ENCODE measurements around the gene HIF3A.
"Not testable (repeated sequence)": the region's sequence is repeated elsewhere in the genome, so short reads cannot be mapped to it uniquely, and the experiment has no call there.

The HIF3A gene

DNA sequence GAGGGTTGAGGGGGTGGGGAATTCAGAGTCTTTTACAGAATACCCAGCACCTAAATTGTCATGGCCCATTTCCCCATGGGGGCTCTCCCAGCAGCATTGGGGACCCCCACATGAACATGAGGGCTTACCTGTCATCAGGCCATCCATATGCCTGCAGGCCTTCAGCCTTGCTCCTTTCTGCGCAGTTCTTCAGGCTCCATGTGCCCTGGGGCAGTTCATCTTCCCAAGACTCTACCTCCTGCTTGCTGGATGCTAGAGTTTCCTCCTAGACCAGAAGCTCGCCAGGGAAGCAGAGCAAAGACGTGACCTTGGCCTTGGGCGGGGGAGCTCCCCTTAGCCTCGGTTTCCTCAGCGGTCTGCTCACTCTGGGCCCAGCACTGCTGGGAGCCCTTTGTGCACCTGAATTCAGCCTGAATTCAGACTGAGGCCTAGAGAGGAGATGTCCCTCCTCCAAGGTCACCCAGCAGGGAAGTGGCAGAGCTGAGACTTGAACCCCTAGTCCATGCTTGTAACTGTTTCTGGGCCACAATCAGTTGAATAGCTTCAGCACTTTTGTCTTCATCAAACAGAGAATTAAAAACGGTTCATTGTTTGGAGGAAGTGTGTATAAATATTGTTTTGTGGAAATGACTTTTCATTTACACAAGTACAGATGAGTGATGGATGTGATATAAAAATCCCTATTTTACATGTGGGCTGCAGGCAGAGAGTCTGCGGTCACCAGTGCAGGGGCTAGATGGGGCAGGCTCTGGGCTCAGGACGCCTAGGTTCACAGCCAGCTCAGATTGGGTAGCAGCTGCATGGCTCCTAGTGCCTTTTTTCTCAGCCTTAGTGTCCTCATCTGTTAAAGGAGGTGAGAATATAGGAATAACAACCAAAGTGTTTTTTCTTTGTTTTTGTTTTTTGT is 59.6 kb downstream of the HIF3A start:
- DNase-seq (ENCODE audit: low spot score) (no peak), FAIRE-seq (no peak)

DNA sequence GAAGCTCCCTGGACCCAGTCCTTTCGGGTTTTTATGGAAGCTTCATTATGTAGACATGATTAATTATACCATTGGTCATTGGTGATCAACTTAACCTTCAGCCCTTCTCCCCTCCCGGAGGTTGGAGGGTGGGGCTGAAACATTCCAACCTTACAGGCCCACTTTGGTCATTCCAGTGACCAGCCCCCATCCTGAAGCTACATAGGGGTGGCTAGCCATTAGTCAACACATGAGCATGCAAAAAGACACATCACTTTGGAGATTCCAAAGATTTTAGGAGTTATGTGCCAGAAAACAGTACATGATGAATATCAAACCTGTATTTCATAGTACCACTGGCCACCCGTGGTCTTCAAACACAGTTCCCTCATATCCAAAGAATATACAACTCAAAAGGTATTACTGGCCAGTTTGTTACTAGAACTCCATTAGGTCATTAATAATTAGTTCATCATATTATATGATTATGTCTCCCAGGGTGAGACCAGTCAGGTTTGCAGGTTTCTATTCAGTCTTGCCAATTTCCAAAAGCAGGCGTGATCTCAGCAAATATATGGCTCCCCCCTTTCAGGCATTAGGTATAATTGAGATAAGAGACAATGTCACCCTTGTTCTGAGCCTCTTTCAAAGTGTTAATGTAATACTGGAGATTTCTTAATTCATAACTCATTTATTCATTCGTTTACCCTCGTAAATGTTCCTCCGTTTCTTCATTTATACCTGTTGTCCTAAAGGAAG is 61.2 kb downstream of the HIF3A start:
- FAIRE-seq (no peak), DNase-seq (ENCODE audit: low spot score) (no peak)

DNA sequence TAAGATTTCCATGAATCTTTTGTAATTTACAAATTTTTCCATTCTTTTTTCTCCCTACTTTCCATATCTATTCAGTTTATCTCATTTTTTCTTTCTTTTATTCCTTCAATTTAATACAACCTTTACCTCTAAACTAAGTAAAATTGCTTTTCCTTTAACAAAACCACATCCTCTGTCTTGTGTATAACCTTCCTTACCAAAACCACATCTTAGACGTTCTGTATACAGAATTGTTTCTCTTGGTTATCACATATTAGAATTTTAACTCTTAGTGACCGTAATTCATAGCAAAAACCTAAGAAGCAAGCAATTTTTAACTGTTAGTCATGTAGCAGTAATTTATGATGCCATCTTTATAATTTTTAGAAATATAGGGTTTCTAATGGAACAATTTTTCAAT is 65.1 kb downstream of the HIF3A start:
- DNase-seq (ENCODE audit: low spot score) (no peak), FAIRE-seq (no peak)

DNA sequence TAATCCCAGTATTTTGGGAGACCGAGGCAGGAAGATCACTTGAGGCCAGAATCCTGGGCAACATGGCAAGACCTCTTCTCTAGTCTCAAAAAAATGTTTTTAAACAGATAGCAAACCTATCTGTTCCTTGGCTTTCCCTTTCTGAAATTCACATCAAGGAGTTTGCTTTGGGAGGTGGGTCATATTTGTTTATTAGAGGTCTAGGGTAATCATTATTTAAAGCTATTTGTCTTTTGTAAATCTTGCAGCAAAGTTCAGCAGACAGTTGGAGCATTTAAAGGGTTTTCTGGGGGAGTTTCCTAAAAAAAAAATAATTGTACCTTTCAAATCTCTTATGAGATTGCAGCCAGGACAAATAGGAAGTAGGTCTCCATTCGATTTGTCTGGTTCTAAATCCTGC is 67.5 kb downstream of the HIF3A start:
- FAIRE-seq: no peak
- no peak for DNase-seq (ENCODE audit: low spot score)

DNA sequence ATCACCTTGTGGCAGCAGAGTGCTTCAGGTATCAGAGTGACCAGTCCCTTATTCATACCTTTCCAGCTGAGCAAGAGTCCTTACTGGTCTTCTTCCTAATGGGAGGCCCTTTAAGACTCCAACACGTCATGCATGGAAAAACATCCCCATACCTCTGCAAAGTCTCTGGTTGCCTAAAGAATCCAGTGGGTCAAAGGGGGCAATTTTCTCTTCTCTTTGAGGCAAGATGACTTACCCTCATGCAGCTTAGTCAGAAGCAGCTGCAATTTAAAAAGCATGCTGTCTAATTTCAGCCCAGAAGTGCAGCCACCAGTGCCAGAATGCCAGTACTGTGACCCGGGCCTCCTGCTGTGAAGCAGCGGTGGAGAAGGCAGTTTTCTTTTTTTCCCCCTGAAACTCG is 68.7 kb downstream of the HIF3A start:
- FAIRE-seq (no peak), DNase-seq (ENCODE audit: low spot score) (no peak)

DNA sequence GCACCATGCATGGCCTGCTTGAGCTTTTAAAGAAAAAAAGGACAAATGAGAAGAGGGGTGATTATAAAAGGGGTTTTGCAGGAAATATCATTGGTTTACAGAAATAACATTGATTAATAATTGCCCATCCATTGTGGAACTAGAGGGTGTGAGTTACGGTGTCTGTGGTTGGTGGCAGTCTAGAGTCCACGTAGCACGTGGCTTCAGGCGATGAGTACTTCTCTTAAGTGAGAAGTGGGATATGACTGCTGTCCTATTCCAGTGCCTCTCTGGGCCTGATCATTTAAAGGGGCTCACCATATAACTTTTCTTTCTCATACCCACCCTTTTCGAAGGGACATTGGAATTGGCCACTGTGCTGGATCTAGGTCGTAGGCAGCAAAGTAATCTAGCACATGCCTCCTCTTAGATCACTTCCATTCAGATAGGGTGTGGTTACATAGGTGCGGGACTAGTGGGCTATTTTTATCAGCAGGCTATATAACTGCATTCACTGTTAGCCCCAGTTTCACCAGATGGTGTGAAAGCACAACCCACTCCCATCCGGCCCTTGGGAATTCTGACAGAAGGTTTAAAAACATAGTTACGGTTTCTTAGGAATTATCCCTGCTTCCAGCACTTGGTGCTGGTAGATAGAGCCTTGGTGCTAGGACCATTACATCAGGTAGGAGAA is 69.9 kb downstream of the HIF3A start:
- FAIRE-seq (no peak), DNase-seq (ENCODE audit: low spot score) (no peak)

DNA sequence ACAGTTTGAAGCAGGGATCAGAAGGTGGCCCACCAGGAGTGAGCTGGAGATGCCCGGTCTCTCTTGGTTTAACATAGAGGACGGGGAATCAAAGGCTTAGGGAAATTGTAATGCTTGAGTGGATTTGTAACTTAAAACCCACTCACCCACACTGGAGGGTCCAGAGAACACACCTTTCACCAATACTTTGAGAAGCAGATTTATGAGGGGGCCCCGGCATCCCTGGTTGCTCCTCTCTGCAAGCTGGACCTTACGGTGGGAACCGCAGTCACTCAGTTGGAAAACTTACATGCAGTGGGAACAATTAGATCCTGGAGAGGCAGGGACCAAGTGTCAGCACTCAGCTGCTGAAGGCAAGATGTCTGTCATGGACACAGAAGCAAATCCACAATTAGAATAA is 70.6 kb downstream of the HIF3A start:
- FAIRE-seq (no peak), DNase-seq (ENCODE audit: low spot score) (no peak)

DNA sequence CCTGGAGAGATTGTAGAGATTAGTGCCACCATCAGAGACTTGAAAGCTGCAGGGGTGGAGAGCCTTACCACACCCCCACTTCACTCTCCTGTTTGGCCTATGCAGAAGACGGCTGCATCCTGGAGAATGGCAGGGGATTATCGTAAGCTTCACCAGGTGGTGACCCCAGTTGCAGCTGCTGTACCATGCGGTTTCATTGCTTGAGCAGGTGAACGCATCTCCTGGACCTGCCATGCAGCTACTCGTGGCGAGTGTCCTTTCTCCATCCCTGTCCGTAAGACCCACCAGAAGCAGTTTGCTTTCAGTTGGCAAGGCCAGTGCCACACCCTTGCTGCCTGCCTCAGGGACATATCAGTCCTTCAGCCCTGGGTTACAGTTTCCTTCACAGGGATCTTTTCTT is 71.3 kb downstream of the HIF3A start:
- DNase-seq (ENCODE audit: low spot score): no peak

DNA sequence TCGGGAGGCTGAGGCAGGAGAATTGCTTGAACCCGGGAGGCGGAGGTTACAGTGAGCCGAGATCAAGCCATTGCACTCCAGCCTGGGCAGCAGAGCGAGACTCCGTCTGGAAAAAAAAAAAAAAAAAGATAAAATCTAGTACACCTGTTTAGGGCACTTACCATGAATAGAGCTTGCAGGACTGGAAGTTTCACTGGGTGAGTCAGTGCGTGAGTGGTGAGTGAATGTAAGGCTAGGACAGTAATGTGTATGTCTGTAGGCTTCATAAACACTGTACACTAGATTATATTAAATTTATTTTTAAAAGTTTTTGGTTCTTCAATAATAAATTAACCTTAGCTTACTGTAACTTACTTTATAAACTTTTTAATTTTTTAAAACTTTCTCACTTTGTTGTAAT is 73.0 kb downstream of the HIF3A start:
- FAIRE-seq (no peak), DNase-seq (ENCODE audit: low spot score) (no peak)

More for the DNA sequence above, 71.3 kb downstream of the HIF3A start:
- FAIRE-seq: no peak

DNA sequence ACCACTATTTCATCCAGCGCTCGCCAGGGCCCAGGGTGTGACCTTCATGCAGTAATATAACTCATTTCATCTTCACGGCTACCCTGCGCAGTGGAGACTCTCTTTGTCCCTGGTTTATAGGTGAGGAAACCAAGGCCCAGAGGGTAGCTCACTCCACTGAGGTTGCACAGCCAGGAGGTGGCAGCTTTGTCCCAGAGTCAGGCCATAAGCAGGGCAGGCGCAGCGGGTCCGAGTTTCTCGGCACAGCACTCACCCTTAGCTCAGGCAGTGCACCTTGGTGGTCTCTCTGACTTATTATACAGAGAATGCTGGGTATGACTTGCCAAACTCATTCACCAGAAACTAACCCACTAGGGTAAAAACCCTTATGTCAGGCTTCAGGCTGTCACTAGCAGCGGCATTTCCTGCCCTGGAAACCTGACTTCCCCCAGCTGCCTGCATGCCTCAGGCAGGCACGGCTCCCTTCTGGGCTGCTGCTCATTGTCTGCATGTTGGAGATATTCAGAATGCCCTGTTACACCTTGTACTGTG is 74.6 kb downstream of the HIF3A start:
- FAIRE-seq: no peak
- DNase-seq (ENCODE audit: low spot score): no peak

DNA sequence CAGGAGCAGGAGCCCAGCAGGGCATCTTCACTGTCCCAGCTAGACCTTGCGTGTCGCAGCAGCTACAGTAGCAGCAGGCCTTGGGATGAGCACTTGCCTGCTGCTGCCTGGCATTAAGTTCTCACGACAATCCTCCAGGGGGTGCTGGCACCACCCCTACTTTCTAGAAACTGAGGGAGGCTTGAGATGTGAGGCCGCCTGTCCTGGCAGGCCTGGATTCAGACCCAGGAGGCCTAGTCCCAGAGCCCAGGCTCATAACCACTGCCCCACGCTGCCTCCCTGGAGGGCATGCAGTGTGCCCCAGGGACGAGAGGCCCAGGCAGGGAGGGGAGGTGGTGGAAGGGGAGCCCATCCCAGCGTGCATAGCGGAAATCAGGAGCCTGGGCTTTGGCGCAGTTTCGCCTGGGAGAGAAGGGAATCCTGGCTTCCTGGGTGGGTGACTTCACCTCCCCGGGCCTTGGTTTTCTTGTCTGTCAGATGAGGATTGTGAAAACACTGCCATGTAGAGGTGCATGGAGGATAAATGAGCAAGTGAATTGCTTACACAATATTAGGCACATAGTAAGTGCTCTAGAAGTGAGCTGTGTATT is 76.2 kb downstream of the HIF3A start:
- FAIRE-seq: no peak
- peak; percentile 11 for DNase-seq (ENCODE audit: low spot score)

DNA sequence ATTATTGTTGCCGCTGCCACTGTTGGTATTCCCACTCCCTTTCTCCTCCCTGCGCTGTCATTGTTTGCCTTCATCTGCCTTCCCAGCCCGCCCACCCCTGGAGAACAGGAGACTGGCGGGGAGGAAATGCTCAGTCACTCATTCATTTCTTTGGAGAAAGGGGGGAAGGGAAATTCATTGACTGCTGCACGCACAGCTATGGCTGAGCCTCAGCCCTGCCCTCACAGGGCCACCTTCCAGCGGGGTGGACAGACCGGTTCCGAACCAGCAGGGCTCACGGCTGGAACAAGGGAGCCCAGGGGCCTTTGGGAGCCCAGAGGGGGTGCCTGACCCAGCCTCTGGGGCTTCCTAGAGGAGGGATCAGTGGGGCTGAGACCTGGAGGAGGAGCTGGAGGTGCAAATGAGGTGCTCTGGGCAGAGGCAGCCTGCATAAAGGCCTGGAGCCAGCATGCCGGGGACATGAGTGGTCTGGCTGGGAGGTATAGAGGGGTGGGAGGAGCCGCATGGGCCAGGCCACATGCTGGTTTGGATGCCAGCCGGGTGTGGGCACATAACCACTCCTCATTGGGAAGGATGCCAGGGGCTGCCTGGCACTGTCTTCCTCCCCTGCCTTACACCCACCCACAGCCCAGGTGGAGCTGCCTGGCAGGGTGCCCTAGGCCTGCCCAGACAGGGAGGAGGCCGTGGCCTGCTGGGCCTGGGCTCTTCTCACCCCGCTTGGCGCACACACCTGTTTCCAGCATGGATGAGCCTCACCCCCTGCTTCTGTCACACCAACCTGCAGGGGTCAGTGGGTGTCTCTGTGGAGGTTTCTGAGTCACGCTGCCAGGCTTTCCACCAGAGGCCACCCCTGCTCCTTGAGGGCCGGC is 76.9 kb downstream of the HIF3A start:
- FAIRE-seq: peak; percentile 83
- DNase-seq (ENCODE audit: low spot score): peak; percentile 86

DNA sequence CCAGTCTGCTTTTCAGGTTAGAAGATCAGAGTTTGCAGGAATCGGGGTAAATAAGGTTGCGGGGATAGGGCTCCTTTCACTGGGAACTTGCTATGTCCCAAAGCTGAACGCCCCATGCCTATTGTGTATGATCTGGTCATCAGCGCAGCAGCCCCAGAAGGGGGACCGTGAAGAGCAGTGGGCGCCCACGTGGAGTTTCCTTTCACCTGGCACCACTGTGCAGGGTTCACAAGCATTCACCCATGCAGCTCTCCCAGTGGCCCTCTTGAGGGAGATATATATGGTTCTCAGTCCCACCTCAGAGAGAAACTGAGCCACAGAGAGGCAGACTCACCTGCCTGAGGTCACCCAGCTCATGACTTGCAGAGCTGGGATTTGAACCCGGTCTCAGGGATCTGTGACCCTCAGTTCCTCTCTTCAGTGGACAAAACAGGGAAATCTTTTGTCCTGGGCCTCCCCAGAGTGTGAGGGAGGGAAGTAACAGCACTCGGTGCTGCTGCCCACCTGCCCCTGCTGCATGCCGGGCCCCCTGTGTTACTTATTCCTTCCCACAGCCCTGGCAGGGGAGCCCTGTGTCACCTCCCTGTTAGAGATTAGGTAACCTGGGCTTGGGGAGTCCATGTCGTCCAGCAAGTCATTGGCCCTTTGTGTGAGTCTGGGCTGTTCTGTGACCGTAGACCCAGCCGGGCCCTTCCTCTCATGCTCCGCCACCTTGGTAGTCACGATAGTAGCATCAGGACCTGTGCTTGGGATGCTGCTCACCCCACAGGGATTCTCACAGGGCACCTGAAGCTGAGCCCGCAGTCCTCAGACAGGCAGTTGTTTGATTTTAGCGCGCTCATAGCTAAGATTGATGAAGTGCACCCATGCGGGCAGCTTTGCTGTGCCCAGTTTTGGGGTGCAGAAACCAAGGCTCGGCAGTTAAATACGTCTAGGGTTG is 78.0 kb downstream of the HIF3A start:
- FAIRE-seq (no peak), DNase-seq (ENCODE audit: low spot score) (no peak)

DNA sequence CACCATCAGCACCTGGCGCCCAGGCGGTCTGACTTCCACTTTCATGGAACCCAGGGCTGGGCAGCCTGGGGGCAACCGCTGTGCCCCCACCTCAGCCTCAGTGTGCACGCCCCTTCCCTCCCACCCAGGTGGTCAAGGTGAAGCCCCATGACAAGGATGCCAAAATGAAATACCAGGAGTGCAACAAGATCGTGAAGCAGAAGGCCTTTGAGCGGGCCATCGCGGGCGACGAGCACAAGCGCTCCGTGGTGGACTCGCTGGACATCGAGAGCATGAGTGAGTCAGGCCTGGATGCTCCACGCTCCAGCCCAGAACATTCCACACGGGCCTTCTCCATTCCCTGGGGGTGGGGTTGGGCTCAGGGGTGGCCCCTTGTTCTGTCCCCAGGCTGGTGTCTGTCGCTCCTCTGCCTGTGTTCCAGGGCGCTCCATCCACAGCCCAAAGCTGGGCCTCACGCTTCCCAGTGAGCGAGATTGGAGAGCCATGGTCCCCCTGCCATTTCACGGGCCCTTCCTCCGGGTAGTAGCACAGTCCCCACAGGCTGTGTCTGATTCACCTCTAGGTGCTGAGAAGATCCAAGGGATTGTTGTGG is 78.7 kb downstream of the HIF3A start:
- not testable (repeated sequence) for FAIRE-seq

DNA sequence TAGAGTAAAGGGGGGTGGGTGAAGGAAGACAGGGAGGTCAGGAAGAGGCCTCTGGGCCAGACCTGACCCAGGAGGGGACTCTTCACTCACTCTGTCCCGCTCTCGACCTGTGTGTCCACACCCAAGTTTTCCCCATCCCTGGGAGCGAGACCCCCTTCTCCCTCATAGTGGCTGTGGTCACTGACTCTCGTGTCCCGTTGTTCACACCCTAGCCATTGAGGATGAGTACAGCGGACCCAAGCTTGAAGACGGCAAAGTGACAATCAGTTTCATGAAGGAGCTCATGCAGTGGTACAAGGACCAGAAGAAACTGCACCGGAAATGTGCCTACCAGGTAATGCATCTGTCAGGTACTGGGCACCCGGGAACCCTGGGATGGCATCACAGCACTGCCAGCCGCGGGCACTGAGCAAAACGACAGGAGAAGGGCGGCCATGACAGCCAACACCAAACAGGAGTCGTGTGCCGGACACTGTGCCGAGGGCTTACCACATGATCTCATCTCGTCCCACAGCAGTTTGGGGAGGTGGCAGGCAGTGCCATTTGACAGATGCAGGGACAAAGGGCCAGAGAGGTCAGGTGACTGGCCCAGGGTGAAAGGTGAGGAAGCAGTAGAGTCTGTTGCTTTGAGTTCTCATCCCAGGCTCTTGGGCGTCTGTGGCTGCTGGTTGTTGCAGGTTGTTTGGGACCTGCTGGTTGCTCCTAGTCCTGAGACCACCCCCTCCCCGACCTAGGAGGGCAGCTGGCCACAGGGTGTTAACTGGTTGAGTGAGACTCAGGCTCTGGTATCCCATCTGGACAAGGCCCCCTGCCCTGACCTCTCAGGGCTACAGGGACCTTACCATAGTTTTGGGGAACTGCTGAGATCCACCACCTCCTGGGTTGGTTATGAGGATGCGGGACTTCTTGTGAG is 79.7 kb downstream of the HIF3A start:
- no peak for DNase-seq (ENCODE audit: low spot score)
- FAIRE-seq: no peak

More for the DNA sequence above, 78.7 kb downstream of the HIF3A start:
- DNase-seq (ENCODE audit: low spot score): not testable (repeated sequence)

DNA sequence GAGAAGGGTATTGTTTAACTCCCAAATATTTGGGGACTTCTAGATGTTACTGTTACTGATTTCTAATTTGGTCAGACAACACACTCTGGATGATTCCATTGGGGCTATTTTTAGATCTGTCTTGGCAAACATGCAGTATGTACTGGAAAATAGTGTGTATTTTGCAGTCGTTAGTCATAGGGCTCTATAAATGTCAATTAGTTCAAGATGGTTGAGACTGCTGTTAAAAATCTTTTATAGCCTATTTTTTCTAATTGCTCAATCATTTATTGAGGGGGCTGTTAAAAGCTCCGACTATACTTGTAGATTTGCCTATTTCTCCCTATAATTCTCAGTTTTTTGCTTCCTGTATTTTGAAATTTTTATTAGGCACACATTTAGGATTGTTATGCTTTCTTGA is 81.4 kb downstream of the HIF3A start:
- no peak for FAIRE-seq

DNA sequence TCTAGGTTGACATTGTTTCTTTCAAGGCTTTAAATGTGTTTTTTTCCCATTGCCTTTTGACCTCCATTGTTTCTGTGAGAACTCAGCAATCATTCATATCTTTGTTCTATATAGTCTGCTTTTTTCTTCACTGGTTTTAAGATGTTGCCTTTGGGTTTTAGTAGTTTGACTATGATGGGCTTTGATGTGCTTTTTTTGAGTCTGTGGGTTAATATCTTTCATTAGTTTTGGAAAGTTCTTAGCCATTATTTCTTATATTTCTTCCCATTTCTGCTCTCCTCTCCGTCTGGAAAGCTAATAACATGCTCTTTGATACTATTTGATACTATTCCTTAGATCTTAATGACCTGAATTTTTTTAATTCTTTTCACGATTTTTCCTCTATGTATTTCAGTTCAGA is 83.8 kb downstream of the HIF3A start:
- DNase-seq (ENCODE audit: low spot score): no peak
- no peak for FAIRE-seq

More for the DNA sequence above, 81.4 kb downstream of the HIF3A start:
- DNase-seq (ENCODE audit: low spot score): no peak

DNA sequence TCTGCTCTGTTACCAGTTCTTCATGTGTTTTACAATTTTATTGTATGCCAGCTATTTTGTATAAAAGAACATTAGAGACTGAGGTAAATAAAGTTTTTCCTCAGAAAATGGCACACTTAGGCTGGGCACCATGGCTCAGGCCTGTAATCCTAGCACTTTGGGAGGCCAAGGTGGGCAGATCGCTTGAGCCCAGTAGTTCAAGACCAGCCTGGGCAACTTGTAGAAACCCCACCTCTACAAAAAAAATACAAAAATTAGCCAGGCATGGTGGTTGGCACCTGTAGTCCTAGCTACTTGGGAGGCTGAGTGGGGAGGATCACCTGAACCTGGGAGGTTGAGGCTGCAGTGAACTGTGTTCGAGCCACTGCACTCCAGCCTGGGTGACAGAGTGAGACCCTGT is 84.5 kb downstream of the HIF3A start:
- DNase-seq (ENCODE audit: low spot score) (no peak), FAIRE-seq (no peak)

Data from RCC 7860 (cell line).